ENCODE results near the gene COX11. TPM values are rescaled to one million over a fixed set of nuclear protein-coding genes. Genes with fewer than 3 reads are reported as not detected.

Gene COX11
- polyA plus RNA-seq, 3 donors from 2014 or later = 45.5 to 79.6 (median 57.2) TPM

Other genes with a start within 250 kb of the COX11 start
- not detected for gene TOM1L1, start 67.8 kb downstream of the COX11 start, polyA plus RNA-seq
- gene STXBP4, start 111 bp upstream of the COX11 start, polyA plus RNA-seq = 1 to 10 TPM in 1 of 3 donors, under 1 TPM in 1, not detected in 1; 0.58 to 5.9 TPM